ENCODE measurements around the gene SNRNP25.

Gene SNRNP25

GRCh38 chr16:102060-102855 is 48.6 kb downstream of the SNRNP25 start:
- Histone ChIP-seq H3K4me1 (ENCODE audit: low read length) (no peaks in the 10 kb centered on the region), H3K9me3 (replicated peaks; ENCODE audit: insufficient read depth, low read length) (no peaks in the 10 kb centered on the region), H3K9me2 (replicated peaks; ENCODE audit: insufficient read depth, low read length) (no peaks in the 10 kb centered on the region), H3F3A (ENCODE audit: insufficient read depth, low read length) (no peaks in the 10 kb centered on the region), H3K79me2 (ENCODE audit: low read length) (no peaks in the 10 kb centered on the region), H3K27me3 (replicated peaks; ENCODE audit: insufficient read depth, low read length) (no peaks in the 10 kb centered on the region), H3K36me3 (replicated peaks; ENCODE audit: insufficient read depth, low read length) (no peaks in the 10 kb centered on the region), H3K9ac (ENCODE audit: low read length) (no peak overlapping the region), H3K4me3 (ENCODE audit: low read length) (no peak overlapping the region), H2AFZ (ENCODE audit: low read length) (no peak overlapping the region), H4K20me1 (ENCODE audit: insufficient read depth, low read length) (no peaks in the 10 kb centered on the region), H3K27ac (ENCODE audit: low read length) (no peak overlapping the region), H3K4me2 (ENCODE audit: low read depth, low read length) (no peak overlapping the region)
- no peak for DNase-seq
- TF ChIP-seq EZH2 (optimal IDR thresholded peaks at IDR 0.05; ENCODE audit: low read depth, low read length) (no peak), EZH2phosphoT487 (IDR thresholded peaks at IDR 0.05; ENCODE audit: low read length) (no peak)
- TF ChIP-seq, protein P1, sequence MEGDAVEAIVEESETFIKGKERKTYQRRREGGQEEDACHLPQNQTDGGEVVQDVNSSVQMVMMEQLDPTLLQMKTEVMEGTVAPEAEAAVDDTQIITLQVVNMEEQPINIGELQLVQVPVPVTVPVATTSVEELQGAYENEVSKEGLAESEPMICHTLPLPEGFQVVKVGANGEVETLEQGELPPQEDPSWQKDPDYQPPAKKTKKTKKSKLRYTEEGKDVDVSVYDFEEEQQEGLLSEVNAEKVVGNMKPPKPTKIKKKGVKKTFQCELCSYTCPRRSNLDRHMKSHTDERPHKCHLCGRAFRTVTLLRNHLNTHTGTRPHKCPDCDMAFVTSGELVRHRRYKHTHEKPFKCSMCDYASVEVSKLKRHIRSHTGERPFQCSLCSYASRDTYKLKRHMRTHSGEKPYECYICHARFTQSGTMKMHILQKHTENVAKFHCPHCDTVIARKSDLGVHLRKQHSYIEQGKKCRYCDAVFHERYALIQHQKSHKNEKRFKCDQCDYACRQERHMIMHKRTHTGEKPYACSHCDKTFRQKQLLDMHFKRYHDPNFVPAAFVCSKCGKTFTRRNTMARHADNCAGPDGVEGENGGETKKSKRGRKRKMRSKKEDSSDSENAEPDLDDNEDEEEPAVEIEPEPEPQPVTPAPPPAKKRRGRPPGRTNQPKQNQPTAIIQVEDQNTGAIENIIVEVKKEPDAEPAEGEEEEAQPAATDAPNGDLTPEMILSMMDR (IDR thresholded peaks at IDR 0.05; ENCODE audit: low read length), result no peak

DNA sequence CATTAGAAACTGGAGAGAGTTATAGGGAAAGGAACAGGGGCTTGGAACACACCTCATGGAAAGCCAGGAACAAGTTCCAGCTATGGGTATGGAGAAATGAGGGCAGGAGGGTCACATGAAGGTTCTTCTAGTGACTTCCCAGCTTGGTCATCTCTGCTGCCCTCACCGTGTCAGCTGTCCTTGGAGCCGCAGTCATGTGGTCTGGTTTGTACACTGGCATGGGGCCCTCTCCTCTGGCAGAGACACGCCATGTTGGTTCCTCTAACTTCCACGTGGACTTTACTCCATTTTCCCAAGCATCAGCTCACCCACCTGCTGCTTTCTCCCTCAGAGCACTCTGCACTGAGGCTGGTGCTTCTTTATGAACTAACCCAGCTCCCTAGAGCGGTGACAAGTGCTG is 50.7 kb downstream of the SNRNP25 start:
- Histone ChIP-seq H3K4me2 (ENCODE audit: low read depth, low read length) (no peak overlapping the region), H4K20me1 (ENCODE audit: insufficient read depth, low read length) (no peaks in the 10 kb centered on the region)

GRCh38 chr16:104928-105327 is 51.3 kb downstream of the SNRNP25 start:
- Histone ChIP-seq H3K9ac (ENCODE audit: low read length) (no peak overlapping the region), H3K4me2 (ENCODE audit: low read depth, low read length) (no peak overlapping the region), H3K36me3 (replicated peaks; ENCODE audit: insufficient read depth, low read length) (no peaks in the 10 kb centered on the region)

More for the DNA sequence above, 50.7 kb downstream of the SNRNP25 start:
- H2AFZ ChIP-seq (ENCODE audit: low read length), result no peak overlapping the region
- H3K4me1 ChIP-seq (ENCODE audit: low read length), result no peaks in the 10 kb centered on the region
- no peak overlapping the region for H3K27ac ChIP-seq (ENCODE audit: low read length)
- no peaks in the 10 kb centered on the region for H3F3A ChIP-seq (ENCODE audit: insufficient read depth, low read length)
- no peak overlapping the region for H3K4me3 ChIP-seq (ENCODE audit: low read length)
- DNase-seq, result no peak
- H3K79me2 ChIP-seq (ENCODE audit: low read length), result no peaks in the 10 kb centered on the region
- H3K9ac ChIP-seq (ENCODE audit: low read length), result no peak overlapping the region
- TF ChIP-seq, protein P1 (IDR thresholded peaks at IDR 0.05; ENCODE audit: low read length), result no peak
- TF ChIP-seq EZH2 (optimal IDR thresholded peaks at IDR 0.05; ENCODE audit: low read depth, low read length) (no peak), EZH2phosphoT487 (IDR thresholded peaks at IDR 0.05; ENCODE audit: low read length) (no peak)
- no peaks in the 10 kb centered on the region for H3K9me2 ChIP-seq (replicated peaks; ENCODE audit: insufficient read depth, low read length)
- no peaks in the 10 kb centered on the region for H3K36me3 ChIP-seq (replicated peaks; ENCODE audit: insufficient read depth, low read length)
- no peaks in the 10 kb centered on the region for H3K9me3 ChIP-seq (replicated peaks; ENCODE audit: insufficient read depth, low read length)
- no peaks in the 10 kb centered on the region for H3K27me3 ChIP-seq (replicated peaks; ENCODE audit: insufficient read depth, low read length)

More at GRCh38 chr16:104928-105327, 51.3 kb downstream of the SNRNP25 start:
- Histone ChIP-seq H3K4me3 (ENCODE audit: low read length) (no peak overlapping the region), H3K79me2 (ENCODE audit: low read length) (no peaks in the 10 kb centered on the region), H4K20me1 (ENCODE audit: insufficient read depth, low read length) (no peaks in the 10 kb centered on the region), H3K27me3 (replicated peaks; ENCODE audit: insufficient read depth, low read length) (no peaks in the 10 kb centered on the region), H3K4me1 (ENCODE audit: low read length) (no peaks in the 10 kb centered on the region), H2AFZ (ENCODE audit: low read length) (no peak overlapping the region), H3K9me2 (replicated peaks; ENCODE audit: insufficient read depth, low read length) (no peaks in the 10 kb centered on the region), H3K27ac (ENCODE audit: low read length) (no peak overlapping the region), H3K9me3 (replicated peaks; ENCODE audit: insufficient read depth, low read length) (no peaks in the 10 kb centered on the region), H3F3A (ENCODE audit: insufficient read depth, low read length) (no peaks in the 10 kb centered on the region)
- DNase-seq, result no peak
- TF ChIP-seq EZH2phosphoT487 (IDR thresholded peaks at IDR 0.05; ENCODE audit: low read length) (no peak), EZH2 (optimal IDR thresholded peaks at IDR 0.05; ENCODE audit: low read depth, low read length) (no peak)
- TF ChIP-seq, protein P1 (IDR thresholded peaks at IDR 0.05; ENCODE audit: low read length), result no peak
